ENCODE measurements around the gene NDUFB3. TPM values are rescaled to one million over a fixed set of nuclear protein-coding genes. Genes with fewer than 3 reads are reported as not detected.

NDUFB3 gene
- polyA plus RNA-seq, 1 donor (not counting 4 experiments of a cell fraction or from before 2014, with no cell fraction given): 220 TPM

DNA sequence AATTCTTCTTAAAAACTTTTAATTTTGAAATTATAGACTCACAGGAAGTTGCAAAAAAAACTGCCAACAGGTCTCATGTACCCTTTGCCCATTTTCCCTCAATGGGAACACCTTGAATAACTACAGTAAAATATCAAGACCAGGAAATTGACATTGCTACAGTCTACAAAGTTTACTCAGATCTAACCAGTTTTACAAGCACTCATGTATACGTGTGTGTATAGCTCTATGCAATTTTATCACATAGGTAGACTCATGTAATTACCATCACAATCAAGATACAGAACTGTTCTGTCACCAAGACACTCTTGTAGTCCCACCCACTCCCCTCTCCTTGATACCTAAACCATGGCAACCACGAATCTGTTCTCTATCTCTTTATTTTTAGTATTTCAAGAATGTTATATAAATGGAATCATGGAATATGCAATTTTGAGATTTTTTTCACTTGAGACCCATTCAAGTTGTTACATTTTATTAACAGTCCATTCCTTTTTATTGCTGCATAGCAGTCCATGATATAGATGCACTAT lies 6.9 kb upstream of the NDUFB3 start:
- no peak overlapping the region for H3K27ac ChIP-seq (ENCODE audit: control insufficient read depth, insufficient read depth, low read length)

DNA sequence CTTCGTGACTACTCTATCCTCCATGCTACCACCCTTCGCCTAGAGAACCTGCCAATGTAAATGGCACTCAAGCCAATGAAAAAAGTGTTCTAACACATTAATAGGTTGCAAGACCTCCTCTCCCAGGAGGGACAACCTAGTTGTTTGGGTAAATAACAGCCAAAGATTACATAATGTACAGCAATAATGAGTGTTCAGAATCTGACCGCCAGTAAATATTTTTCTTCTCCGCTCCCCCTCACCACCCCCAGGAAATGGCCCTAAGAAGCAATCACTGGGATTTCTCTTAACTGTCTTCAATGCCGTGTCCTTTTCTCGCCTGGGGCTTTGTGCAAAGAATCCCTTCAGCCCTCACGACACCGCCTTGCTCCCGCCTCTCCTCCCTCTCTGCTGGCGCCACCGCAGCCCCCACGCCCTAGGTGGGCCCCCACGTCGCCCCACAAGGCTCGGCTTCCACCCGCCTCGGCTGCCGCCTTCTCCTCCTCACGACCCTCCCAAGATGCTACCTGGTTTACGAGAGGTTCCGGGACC lies 788 bp upstream of the NDUFB3 start:
- peak overlapping the region; percentile 99 for H3K27ac ChIP-seq (ENCODE audit: control insufficient read depth, insufficient read depth, low read length)
- no peaks in the 10 kb centered on the region for H3K27me3 ChIP-seq (ENCODE audit: control insufficient read depth, extremely low read depth, insufficient read depth, low read length)
- H3K4me2 ChIP-seq (ENCODE audit: control insufficient read depth, extremely low read depth, insufficient read depth, low read depth, low read length): peak overlapping the region; percentile 69
- no peak for DNase-seq (ENCODE audit: low read depth, low spot score)
- peaks cover 79% of the 10 kb centered on the region for H3K79me2 ChIP-seq (ENCODE audit: control insufficient read depth, insufficient read depth, low read length)
- H3K4me1 ChIP-seq (ENCODE audit: control insufficient read depth, extremely low read depth, insufficient read depth, low read length): peaks cover 27% of the 10 kb centered on the region
- no peak for FAIRE-seq
- H3K36me3 ChIP-seq (ENCODE audit: control insufficient read depth in 2 of 2, extremely low read depth in 1 of 2, insufficient read depth in 2 of 2, low read length in 2 of 2): peaks cover 0 to 5% of the 10 kb centered on the region in 2 experiments
- peak overlapping the region; percentile 78 to 97 (median 96) for H3K4me3 ChIP-seq (ENCODE audit: control insufficient read depth in 2 of 3, extremely low read depth in 1 of 3, insufficient read depth in 2 of 3, low read depth in 1 of 3, low read length in 3 of 3)
- H3K9me1 ChIP-seq (ENCODE audit: control insufficient read depth, extremely low read depth, insufficient read depth, low read length): no peaks in the 10 kb centered on the region
- H2AFZ ChIP-seq (ENCODE audit: control insufficient read depth, low read length): peak overlapping the region; percentile 92
- no peak for TF ChIP-seq EZH2 (IDR thresholded peaks at IDR 0.05; ENCODE audit: low read length)
- TF ChIP-seq, protein P1, sequence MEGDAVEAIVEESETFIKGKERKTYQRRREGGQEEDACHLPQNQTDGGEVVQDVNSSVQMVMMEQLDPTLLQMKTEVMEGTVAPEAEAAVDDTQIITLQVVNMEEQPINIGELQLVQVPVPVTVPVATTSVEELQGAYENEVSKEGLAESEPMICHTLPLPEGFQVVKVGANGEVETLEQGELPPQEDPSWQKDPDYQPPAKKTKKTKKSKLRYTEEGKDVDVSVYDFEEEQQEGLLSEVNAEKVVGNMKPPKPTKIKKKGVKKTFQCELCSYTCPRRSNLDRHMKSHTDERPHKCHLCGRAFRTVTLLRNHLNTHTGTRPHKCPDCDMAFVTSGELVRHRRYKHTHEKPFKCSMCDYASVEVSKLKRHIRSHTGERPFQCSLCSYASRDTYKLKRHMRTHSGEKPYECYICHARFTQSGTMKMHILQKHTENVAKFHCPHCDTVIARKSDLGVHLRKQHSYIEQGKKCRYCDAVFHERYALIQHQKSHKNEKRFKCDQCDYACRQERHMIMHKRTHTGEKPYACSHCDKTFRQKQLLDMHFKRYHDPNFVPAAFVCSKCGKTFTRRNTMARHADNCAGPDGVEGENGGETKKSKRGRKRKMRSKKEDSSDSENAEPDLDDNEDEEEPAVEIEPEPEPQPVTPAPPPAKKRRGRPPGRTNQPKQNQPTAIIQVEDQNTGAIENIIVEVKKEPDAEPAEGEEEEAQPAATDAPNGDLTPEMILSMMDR (optimal IDR thresholded peaks at IDR 0.05 in 1 of 3, IDR thresholded peaks at IDR 0.05 in 1 of 3, conservative IDR thresholded peaks at IDR 0.05 in 1 of 3; ENCODE audit: extremely low read depth in 1 of 3, insufficient read depth in 2 of 3, low read length in 3 of 3): no peak
- no peaks in the 10 kb centered on the region for H4K20me1 ChIP-seq (ENCODE audit: control insufficient read depth, extremely low read depth, insufficient read depth, low read length)
- H3K9me3 ChIP-seq (ENCODE audit: control insufficient read depth, low read depth, low read length): no peaks in the 10 kb centered on the region
- dilution Hi-C loops (cut with MboI; ENCODE audit: extremely low pct_ligation_motif_present, low sequenced_read_pairs): no loop called here
- peak overlapping the region; percentile 97 for H3K9ac ChIP-seq (ENCODE audit: control insufficient read depth, extremely low read depth, insufficient read depth, low read length)

More for the DNA sequence above, 6.9 kb upstream of the NDUFB3 start:
- Histone ChIP-seq H3K9me3 (ENCODE audit: control insufficient read depth, low read depth, low read length) (no peaks in the 10 kb centered on the region), H3K9ac (ENCODE audit: control insufficient read depth, extremely low read depth, insufficient read depth, low read length) (no peak overlapping the region), H3K4me2 (ENCODE audit: control insufficient read depth, extremely low read depth, insufficient read depth, low read depth, low read length) (no peak overlapping the region), H3K9me1 (ENCODE audit: control insufficient read depth, extremely low read depth, insufficient read depth, low read length) (no peaks in the 10 kb centered on the region), H3K4me3 (ENCODE audit: control insufficient read depth in 2 of 3, extremely low read depth in 1 of 3, insufficient read depth in 2 of 3, low read depth in 1 of 3, low read length in 3 of 3) (no peak overlapping the region), H3K36me3 (ENCODE audit: control insufficient read depth in 2 of 2, extremely low read depth in 1 of 2, insufficient read depth in 2 of 2, low read length in 2 of 2) (peaks cover 0 to 8% of the 10 kb centered on the region in 2 experiments), H3K4me1 (ENCODE audit: control insufficient read depth, extremely low read depth, insufficient read depth, low read length) (peaks cover 14% of the 10 kb centered on the region), H3K79me2 (ENCODE audit: control insufficient read depth, insufficient read depth, low read length) (peaks cover 79% of the 10 kb centered on the region), H2AFZ (ENCODE audit: control insufficient read depth, low read length) (no peak overlapping the region), H4K20me1 (ENCODE audit: control insufficient read depth, extremely low read depth, insufficient read depth, low read length) (no peaks in the 10 kb centered on the region), H3K27me3 (ENCODE audit: control insufficient read depth, extremely low read depth, insufficient read depth, low read length) (no peaks in the 10 kb centered on the region)
- dilution Hi-C loops (cut with MboI; ENCODE audit: extremely low pct_ligation_motif_present, low sequenced_read_pairs): no loop called here
- no peak for DNase-seq (ENCODE audit: low read depth, low spot score)
- no peak for TF ChIP-seq EZH2 (IDR thresholded peaks at IDR 0.05; ENCODE audit: low read length)
- TF ChIP-seq, protein P1 (optimal IDR thresholded peaks at IDR 0.05 in 1 of 3, IDR thresholded peaks at IDR 0.05 in 1 of 3, conservative IDR thresholded peaks at IDR 0.05 in 1 of 3; ENCODE audit: extremely low read depth in 1 of 3, insufficient read depth in 2 of 3, low read length in 3 of 3): no peak
- no peak for FAIRE-seq
